GM12878 (cell line): Measurements from ENCODE around the gene BATF. TPM values are rescaled to one million over a fixed set of nuclear protein-coding genes. Genes with fewer than 3 reads are reported as not detected.
A peak's percentile ranks its signal among the peaks of the same experiment; 100 is the strongest.

Source experiments
- BACH1 ChIP-seq: fragments of 450-650 bp; IDR thresholded peaks from 2 replicates; pipeline ENCODE4 v1.6.1; 2017; ENCODE audit warnings: mild to moderate bottlenecking, borderline replicate concordance
- EGR1 ChIP-seq, 2 experiments: IDR thresholded peaks; 1 replicate in 1 of 2; 2 replicates in 1 of 2; pipeline ENCODE4 v1.6.1; 2011 to 2012; ENCODE audit warnings: low read depth in 2 of 2, low read length in 2 of 2, borderline replicate concordance in 1 of 2, mild to moderate bottlenecking in 1 of 2, moderate library complexity in 1 of 2
- RBBP5 ChIP-seq: fragments of 200-600 bp; sonication (generic); conservative IDR thresholded peaks from 2 replicates; pipeline ENCODE4 v1.6.1; 2016
- TCF12 ChIP-seq: IDR thresholded peaks from 2 replicates; pipeline ENCODE4 v1.6.1; 2011; ENCODE audit warnings: low read depth, mild to moderate bottlenecking, low read length
- YY1 ChIP-seq: IDR thresholded peaks from 2 replicates; pipeline ENCODE4 v1.6.1; 2011; ENCODE audit warnings: low read depth, mild to moderate bottlenecking, low read length
- ZNF274 ChIP-seq: IDR thresholded peaks from one replicate; pipeline ENCODE4 v1.8.0; 2011; ENCODE audit not compliant: insufficient read length, insufficient read depth
- ZNF687 ChIP-seq: fragments of 450-650 bp; IDR thresholded peaks from 2 replicates; pipeline ENCODE4 v1.6.1; 2017; ENCODE audit warnings: mild to moderate bottlenecking, moderate library complexity
- polyA plus RNA-seq, 11 experiments: library from polyadenylated mRNA; depleted of rRNA in 4 of 11; unstranded in 6 of 11; stranded (reverse) in 5 of 11; fragments of >200 nt; fragmentation: Nextera tagmentation in 4 of 11; fragmentation: Illumina TruSeq in 1 of 11; extraction: Ambion mirVana in 4 of 11; extraction: Trizol in 1 of 11; gene quantifications; 1 replicate in 1 of 11; 2 replicates in 10 of 11; pipeline versions ENCODE4 v1.2.1 to v1.2.3, GENCODE V29; 2011 to 2016; ENCODE audit warnings: inconsistent platforms in 2 of 11, missing spikeins in 2 of 11, low read depth in 1 of 11
- total RNA-seq, 4 experiments: library from RNA; depleted of rRNA in 3 of 4; stranded (reverse); fragments of >200 nt in 3 of 4; fragmentation: Illumina TruSeq in 1 of 4; extraction: Trizol in 1 of 4; gene quantifications; 2 replicates each; pipeline versions ENCODE4 v1.2.1 to v1.2.3, GENCODE V29; 2013 to 2021
- TF ChIP-seq, protein P1 (sequence below): fragments of 450-650 bp; formaldehyde crosslinking; IDR thresholded peaks from 2 replicates; pipeline ENCODE4 v1.4.0; 2020; ENCODE audit warnings: mild to moderate bottlenecking, moderate library complexity
- TF ChIP-seq, protein P2 (sequence below): IDR thresholded peaks from 2 replicates; pipeline ENCODE4 v1.6.1; 2011; ENCODE audit warnings: low read depth, low read length, improper control_type of control experiment, borderline replicate concordance
- TF ChIP-seq, protein P3 (sequence below): fragments of 450-650 bp; formaldehyde crosslinking; IDR thresholded peaks from 2 replicates; pipeline ENCODE4 v1.5.0; 2022; ENCODE audit warnings: mild to moderate bottlenecking, missing genetic modification characterization
- TF ChIP-seq, protein P4 (sequence below): IDR thresholded peaks from 2 replicates; pipeline ENCODE4 v1.6.1; 2012; ENCODE audit warnings: low read length, inconsistent platforms
- TF ChIP-seq, protein P5 (sequence below): IDR thresholded peaks from 2 replicates; pipeline ENCODE4 v1.6.1; 2011; ENCODE audit warnings: low read depth, mild to moderate bottlenecking, low read length, moderate library complexity, borderline replicate concordance; ENCODE audit errors: extremely low read depth

The BATF gene
- total and polyA plus RNA-seq, 10 of the 15 experiments (the other 5 are each of a cell fraction or from before 2014, with no cell fraction given): 10.0 to 154 (median 103) TPM

DNA sequence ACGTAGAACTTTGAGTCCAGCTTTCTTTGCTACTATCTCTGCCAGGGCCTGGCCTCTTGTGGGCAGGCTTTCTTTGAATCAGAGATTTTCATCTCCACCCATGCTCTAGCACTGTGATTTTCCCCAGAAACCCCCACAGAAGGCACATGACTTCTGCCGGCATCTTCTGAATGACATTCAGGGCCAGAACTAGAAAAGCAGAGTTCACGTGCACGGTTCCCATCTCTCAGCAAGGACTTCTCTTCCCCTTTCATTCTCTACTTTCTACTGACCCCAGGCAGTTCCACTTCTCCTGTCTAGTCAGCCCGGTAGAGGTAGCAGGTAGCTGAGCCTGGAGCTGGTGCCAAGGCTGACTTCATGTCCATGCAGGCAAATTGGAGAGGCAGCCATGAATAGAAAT lies 26.9 kb downstream of the BATF start (continued):
- TF ChIP-seq, protein P1, sequence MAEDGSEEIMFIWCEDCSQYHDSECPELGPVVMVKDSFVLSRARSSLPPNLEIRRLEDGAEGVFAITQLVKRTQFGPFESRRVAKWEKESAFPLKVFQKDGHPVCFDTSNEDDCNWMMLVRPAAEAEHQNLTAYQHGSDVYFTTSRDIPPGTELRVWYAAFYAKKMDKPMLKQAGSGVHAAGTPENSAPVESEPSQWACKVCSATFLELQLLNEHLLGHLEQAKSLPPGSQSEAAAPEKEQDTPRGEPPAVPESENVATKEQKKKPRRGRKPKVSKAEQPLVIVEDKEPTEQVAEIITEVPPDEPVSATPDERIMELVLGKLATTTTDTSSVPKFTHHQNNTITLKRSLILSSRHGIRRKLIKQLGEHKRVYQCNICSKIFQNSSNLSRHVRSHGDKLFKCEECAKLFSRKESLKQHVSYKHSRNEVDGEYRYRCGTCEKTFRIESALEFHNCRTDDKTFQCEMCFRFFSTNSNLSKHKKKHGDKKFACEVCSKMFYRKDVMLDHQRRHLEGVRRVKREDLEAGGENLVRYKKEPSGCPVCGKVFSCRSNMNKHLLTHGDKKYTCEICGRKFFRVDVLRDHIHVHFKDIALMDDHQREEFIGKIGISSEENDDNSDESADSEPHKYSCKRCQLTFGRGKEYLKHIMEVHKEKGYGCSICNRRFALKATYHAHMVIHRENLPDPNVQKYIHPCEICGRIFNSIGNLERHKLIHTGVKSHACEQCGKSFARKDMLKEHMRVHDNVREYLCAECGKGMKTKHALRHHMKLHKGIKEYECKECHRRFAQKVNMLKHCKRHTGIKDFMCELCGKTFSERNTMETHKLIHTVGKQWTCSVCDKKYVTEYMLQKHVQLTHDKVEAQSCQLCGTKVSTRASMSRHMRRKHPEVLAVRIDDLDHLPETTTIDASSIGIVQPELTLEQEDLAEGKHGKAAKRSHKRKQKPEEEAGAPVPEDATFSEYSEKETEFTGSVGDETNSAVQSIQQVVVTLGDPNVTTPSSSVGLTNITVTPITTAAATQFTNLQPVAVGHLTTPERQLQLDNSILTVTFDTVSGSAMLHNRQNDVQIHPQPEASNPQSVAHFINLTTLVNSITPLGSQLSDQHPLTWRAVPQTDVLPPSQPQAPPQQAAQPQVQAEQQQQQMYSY (CRISPR knock-in tag): no peak
- peak; percentile 30; the same call in 1 of the 2 replicates for TF ChIP-seq YY1
- TF ChIP-seq BACH1: no peak
- TF ChIP-seq, protein P2, sequence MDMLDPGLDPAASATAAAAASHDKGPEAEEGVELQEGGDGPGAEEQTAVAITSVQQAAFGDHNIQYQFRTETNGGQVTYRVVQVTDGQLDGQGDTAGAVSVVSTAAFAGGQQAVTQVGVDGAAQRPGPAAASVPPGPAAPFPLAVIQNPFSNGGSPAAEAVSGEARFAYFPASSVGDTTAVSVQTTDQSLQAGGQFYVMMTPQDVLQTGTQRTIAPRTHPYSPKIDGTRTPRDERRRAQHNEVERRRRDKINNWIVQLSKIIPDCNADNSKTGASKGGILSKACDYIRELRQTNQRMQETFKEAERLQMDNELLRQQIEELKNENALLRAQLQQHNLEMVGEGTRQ: peak; percentile 37
- TF ChIP-seq ZNF687: peak; percentile 51
- TF ChIP-seq ZNF274: no peak
- TF ChIP-seq, protein P3, sequence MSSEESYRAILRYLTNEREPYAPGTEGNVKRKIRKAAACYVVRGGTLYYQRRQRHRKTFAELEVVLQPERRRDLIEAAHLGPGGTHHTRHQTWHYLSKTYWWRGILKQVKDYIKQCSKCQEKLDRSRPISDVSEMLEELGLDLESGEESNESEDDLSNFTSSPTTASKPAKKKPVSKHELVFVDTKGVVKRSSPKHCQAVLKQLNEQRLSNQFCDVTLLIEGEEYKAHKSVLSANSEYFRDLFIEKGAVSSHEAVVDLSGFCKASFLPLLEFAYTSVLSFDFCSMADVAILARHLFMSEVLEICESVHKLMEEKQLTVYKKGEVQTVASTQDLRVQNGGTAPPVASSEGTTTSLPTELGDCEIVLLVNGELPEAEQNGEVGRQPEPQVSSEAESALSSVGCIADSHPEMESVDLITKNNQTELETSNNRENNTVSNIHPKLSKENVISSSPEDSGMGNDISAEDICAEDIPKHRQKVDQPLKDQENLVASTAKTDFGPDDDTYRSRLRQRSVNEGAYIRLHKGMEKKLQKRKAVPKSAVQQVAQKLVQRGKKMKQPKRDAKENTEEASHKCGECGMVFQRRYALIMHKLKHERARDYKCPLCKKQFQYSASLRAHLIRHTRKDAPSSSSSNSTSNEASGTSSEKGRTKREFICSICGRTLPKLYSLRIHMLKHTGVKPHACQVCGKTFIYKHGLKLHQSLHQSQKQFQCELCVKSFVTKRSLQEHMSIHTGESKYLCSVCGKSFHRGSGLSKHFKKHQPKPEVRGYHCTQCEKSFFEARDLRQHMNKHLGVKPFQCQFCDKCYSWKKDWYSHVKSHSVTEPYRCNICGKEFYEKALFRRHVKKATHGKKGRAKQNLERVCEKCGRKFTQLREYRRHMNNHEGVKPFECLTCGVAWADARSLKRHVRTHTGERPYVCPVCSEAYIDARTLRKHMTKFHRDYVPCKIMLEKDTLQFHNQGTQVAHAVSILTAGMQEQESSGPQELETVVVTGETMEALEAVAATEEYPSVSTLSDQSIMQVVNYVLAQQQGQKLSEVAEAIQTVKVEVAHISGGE (CRISPR knock-in tag): no peak
- TF ChIP-seq, protein P4, sequence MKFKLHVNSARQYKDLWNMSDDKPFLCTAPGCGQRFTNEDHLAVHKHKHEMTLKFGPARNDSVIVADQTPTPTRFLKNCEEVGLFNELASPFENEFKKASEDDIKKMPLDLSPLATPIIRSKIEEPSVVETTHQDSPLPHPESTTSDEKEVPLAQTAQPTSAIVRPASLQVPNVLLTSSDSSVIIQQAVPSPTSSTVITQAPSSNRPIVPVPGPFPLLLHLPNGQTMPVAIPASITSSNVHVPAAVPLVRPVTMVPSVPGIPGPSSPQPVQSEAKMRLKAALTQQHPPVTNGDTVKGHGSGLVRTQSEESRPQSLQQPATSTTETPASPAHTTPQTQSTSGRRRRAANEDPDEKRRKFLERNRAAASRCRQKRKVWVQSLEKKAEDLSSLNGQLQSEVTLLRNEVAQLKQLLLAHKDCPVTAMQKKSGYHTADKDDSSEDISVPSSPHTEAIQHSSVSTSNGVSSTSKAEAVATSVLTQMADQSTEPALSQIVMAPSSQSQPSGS: no peak; the same call in 1 of the 2 replicates
- TF ChIP-seq TCF12: no peak
- TF ChIP-seq, protein P5, sequence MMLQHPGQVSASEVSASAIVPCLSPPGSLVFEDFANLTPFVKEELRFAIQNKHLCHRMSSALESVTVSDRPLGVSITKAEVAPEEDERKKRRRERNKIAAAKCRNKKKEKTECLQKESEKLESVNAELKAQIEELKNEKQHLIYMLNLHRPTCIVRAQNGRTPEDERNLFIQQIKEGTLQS: no peak
- TF ChIP-seq EGR1 (IDR thresholded peaks at IDR 0.05; ENCODE audit: borderline replicate concordance in 1 of 2, low read depth in 2 of 2, low read length in 2 of 2): no peak
- no peak for TF ChIP-seq RBBP5
